ENCODE measurements around the gene TMEM183A.

The TMEM183A gene

GRCh38 chr1:203035111-203036000, 28.2 kb downstream of the TMEM183A start:
- H3K4me3 ChIP-seq (ENCODE audit: severe bottlenecking) = no peak overlapping the region
- TF ChIP-seq CTCF (IDR thresholded peaks at IDR 0.05; ENCODE audit: poor library complexity, severe bottlenecking) = no peak
- H3K36me3 ChIP-seq (ENCODE audit: low read depth) = no peaks in the 10 kb centered on the region
- no peaks in the 10 kb centered on the region for H3K27me3 ChIP-seq (ENCODE audit: insufficient read depth, poor library complexity, severe bottlenecking)
- H3K9me3 ChIP-seq (ENCODE audit: severe bottlenecking) = no peaks in the 10 kb centered on the region
- no peak for DNase-seq (ENCODE audit: low spot score)
- H3K27ac ChIP-seq (ENCODE audit: poor library complexity, severe bottlenecking) = no peak overlapping the region
- peaks cover 8% of the 10 kb centered on the region for H3K4me1 ChIP-seq (ENCODE audit: insufficient read depth, poor library complexity, severe bottlenecking)
- no peak for ATAC-seq (ENCODE audit: low read depth)

GRCh38 chr1:203036135-203036534, 29.0 kb downstream of the TMEM183A start:
- H3K4me3 ChIP-seq (ENCODE audit: severe bottlenecking) = no peak overlapping the region
- no peaks in the 10 kb centered on the region for H3K36me3 ChIP-seq (ENCODE audit: low read depth)
- no peak overlapping the region for H3K27ac ChIP-seq (ENCODE audit: poor library complexity, severe bottlenecking)
- no peak for TF ChIP-seq CTCF (IDR thresholded peaks at IDR 0.05; ENCODE audit: poor library complexity, severe bottlenecking)
- ATAC-seq (ENCODE audit: low read depth) = no peak
- no peaks in the 10 kb centered on the region for H3K27me3 ChIP-seq (ENCODE audit: insufficient read depth, poor library complexity, severe bottlenecking)
- H3K9me3 ChIP-seq (ENCODE audit: severe bottlenecking) = no peaks in the 10 kb centered on the region
- peaks cover 8% of the 10 kb centered on the region for H3K4me1 ChIP-seq (ENCODE audit: insufficient read depth, poor library complexity, severe bottlenecking)
- DNase-seq (ENCODE audit: low spot score) = peak; percentile 30

GRCh38 chr1:203036537-203036936, 29.4 kb downstream of the TMEM183A start:
- no peaks in the 10 kb centered on the region for H3K36me3 ChIP-seq (ENCODE audit: low read depth)
- H3K27ac ChIP-seq (ENCODE audit: poor library complexity, severe bottlenecking) = no peak overlapping the region
- no peaks in the 10 kb centered on the region for H3K27me3 ChIP-seq (ENCODE audit: insufficient read depth, poor library complexity, severe bottlenecking)
- DNase-seq (ENCODE audit: low spot score) (no peak), ATAC-seq (ENCODE audit: low read depth) (no peak)
- no peak overlapping the region for H3K4me3 ChIP-seq (ENCODE audit: severe bottlenecking)
- peaks cover 8% of the 10 kb centered on the region for H3K4me1 ChIP-seq (ENCODE audit: insufficient read depth, poor library complexity, severe bottlenecking)
- H3K9me3 ChIP-seq (ENCODE audit: severe bottlenecking) = no peaks in the 10 kb centered on the region
- no peak for TF ChIP-seq CTCF (IDR thresholded peaks at IDR 0.05; ENCODE audit: poor library complexity, severe bottlenecking)

- Histone ChIP-seq H3K27me3 (ENCODE audit: insufficient read depth, poor library complexity, severe bottlenecking) (no peaks in the 10 kb centered on the region), H3K27ac (ENCODE audit: poor library complexity, severe bottlenecking) (no peak overlapping the region), H3K4me1 (ENCODE audit: insufficient read depth, poor library complexity, severe bottlenecking) (peaks cover 8% of the 10 kb centered on the region), H3K9me3 (ENCODE audit: severe bottlenecking) (no peaks in the 10 kb centered on the region), H3K36me3 (ENCODE audit: low read depth) (no peaks in the 10 kb centered on the region), H3K4me3 (ENCODE audit: severe bottlenecking) (no peak overlapping the region)
- DNase-seq (ENCODE audit: low spot score) (no peak), ATAC-seq (ENCODE audit: low read depth) (no peak)
- no peak for TF ChIP-seq CTCF (IDR thresholded peaks at IDR 0.05; ENCODE audit: poor library complexity, severe bottlenecking)
Observed at GRCh38 chr1:203037509-203038190, 30.5 kb downstream of the TMEM183A start.
